Suppressor macrophage (primary cell): ENCODE results near the gene CHIC2.
"Not testable (repeated sequence)": the region's sequence is repeated elsewhere in the genome, so short reads cannot be mapped to it uniquely, and the experiment has no call there.

ENCODE experiments used
- DNase-seq, 4 experiments: peaks; one replicate each; pipeline ENCODE4 v3.0.0-alpha.2; 2020 to 2022
- total RNA-seq, 17 experiments: gene quantifications; one replicate each; lab custom pipeline; 2026; ENCODE audit warnings: mixed read lengths in 6 of 17, inconsistent platforms in 3 of 17; lab: John Stamatoyannopoulos, UW

Gene CHIC2
- 10.8 to 30.0 (median 15.1) reads per million in 17 experiments for total RNA-seq

DNA sequence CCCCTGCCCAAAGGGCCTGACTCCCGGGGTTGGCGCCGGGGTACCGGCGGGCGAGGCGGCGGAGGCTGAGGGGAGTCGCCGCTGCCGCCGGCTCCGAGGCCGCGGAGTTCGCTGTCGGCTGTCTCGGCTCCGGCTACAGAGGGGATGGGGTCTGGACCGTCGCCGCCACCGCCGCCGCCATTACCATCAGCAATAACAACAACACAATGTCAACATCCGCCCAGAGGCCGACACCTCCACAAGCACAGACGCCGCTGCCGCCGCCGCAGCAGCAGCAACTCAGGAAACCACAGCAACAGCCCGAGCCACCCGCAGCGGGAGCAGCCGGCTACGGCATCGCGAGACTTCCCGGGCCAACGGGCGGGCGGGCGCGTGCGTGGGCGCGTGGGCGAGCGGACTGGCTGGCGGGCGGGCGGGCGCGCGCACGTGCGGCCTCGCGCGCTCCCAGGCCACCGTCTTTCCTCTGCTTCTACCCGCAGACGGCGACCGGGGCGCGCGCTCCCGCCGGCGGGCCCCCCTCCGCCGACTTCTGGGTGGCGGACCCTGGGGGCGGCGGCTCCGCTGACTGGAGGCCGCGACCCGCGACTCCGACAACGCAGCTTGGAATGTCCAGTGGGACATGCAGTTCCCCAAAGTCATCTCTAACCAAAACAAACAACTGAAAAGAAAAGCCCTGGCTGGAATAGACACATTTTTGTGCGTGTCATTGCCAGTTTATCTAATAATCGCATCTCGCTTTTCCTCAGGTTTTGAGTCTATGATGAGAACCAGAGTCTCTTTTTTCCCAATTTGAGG lies at the start of gene CHIC2:
Gene CHIC2 (minus strand): TSS at position 289 of the 795 bp plus-strand sequence. CDS start 305 bp downstream, outside the sequence.
- DNase-seq, result peak; percentile 95 to 99 (median 98)

DNA sequence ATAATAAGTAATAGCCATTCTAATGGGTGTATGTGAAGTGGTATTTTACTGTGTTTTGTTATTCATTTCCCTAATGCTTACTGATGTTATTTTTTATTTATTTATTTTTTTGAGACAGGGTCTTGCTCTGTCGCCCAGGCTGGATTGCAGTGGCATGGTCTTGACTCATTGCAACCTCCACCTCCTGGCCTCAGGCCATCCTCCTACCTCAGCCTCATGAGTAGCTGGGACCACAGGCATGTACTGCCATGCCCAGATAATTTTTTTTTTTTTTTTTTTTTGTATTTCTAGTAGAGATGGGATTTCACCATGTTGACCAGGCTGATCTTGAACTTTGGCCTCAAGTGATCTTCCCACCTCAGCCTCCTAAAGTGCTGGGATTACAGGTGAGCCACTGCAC lies 48.8 kb upstream of the CHIC2 start:
- DNase-seq, result not testable (repeated sequence)

DNA sequence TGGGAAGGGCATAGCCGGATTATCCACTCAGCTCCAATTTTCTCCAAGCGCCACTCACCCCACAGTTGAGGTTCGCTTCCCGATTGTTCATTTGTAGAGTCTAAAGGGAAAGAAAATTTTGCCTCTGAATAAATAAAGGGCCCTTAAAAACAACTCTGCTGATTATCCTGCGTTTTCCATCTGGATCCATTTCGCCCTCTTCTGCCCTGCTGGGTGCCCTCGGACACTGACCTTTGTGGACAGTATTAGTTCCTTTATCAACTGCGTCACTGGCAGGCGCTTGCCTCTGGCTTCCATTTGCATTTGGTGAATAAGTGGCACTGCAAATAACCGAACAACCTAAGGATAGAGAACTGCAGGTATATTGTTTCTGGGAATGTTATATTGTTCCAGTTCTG lies 45.6 kb upstream of the CHIC2 start:
- DNase-seq, result peak in 1 of 4 experiments; percentile 21

DNA sequence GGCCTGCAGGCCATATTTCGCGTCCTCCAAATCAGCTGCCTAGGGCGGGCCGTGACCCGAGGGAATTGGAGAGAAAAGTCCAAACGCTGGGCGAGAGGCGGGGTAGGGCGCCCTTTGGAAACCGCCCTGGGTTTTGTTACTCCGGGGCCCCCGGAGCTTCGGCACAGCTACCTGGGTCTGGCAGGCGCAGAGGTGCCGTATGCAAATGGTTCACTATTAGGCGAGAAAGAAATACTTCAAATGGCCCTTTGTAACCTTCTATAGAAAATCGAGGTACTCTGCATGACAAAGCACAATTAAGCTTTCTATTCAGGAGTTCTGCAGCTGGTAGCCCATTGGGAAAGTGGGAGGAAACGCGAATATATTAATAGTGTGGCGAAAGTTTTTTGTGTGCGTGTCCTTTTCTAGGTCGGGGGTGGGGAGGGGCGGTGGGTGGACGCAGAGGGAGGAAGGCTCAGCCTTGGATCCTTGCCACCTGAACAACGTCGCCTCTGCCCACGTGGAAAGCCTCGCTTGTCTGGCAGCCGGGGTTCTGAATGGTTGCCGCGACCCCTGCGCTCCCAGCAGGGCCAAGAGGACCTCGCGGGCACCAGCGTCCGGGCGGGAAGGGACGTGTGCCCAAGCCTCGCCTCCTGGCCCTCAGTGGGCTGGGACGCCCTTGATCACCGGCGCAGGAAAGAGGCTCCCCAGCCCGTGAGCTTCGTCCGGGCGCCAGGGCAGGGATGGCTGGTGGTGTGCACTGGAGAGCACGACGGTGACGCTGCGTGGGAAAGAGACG lies 45.0 kb upstream of the CHIC2 start:
- no peak for DNase-seq

DNA sequence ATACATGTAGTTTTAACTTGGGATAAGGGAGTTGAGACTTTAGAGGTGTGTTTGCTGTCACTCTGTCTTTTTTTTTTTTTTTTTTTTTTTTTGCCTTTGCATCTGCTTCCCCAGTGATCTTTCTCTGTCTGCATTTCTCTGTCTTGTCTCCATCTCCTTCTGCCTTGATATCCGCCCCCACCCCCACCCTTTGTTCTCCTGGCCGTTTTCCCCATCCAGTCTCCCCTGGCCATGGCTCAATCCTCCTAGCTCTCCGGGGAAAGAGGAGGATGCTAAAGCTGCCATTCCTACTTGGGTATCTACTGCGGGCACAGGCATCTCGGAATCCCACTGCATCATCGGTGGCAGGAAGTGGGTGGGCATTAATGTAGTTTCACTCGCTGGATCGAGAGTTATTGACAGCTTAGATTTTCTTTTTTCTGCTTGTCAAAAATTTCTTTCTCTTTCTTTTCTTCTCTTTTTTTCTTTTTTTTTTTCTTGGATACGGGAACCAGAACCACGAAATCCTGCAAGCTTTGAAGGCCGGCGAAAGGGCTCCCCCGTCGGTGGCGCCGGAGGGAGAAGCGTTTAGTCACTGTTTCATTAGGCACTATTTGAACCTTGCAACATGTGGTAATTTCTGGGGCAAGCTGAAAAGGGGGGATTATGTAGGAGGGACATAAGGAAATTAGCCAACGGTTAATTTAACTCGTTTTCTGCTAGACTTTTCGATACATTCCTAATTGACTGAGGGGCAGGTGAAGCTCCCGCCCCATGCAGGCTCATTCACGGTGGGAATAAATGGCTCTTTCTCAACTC lies 43.7 kb upstream of the CHIC2 start:
- peak in 3 of 4 experiments; percentile 49 to 59 (median 54) for DNase-seq

DNA sequence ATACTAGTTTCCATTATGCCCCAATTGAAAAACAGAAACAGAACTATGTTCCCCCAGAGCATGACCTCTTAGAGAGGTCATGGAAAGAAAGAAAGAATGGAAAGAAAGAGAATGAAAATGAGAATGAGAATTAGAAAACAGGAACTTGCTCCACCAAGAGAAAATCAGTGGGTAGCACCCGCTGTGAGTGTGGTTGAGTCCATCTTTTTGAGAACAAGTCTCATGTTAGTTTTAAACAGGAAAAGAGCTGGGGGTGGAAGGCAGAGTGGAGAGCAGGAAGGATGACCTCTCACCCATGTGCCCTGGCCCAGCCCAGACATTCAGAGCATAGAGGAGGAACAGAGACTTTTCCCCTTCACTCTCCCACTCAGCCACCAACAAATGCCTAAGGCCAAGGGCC lies 40.5 kb upstream of the CHIC2 start:
- peak; percentile 76 to 91 (median 87) for DNase-seq

DNA sequence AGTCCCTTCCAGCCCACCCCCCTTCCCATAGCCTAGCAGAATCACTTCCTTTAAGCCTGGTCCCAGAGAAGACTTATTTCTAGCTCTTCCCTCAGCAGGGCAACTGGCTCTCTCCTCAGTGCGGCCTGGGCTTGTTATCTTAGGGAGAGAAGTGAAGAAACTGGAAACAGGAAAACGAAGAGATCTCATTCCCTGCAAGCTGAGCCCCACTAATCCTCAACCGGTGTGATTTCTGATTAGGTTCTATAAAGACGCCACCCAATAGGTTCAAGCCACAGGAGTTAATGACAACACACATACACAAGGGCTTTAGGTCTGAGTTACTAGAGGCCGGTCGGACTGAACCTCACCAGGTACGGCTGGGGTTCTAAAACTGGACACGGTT lies 38.8 kb upstream of the CHIC2 start:
- DNase-seq, result no peak

DNA sequence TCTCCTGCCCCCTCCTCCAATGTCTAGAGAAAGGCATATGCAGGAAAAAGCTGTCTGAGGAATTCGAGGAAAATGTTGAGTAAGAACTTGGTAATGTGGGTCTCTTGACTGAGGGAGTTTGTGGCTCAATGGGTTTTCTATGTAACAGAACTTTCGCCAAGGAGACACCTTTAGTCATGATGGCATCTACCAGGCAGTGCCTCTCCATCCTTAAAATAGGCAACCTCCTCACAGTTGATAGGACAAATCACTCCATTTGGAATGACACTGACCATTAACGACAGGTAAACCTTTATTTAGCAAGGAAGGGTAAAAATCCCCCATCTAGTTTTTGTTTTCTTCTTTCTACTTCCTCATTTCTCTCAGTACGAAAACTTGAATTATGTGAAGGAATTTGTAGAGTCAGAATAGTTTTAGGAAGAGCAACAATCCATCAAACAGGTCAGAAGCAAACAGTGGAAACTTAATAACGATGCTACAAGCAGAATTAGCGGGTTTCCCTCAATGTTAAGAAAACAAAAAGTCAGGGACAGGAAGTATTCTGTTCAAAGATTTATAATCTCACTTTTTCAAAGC lies 38.2 kb upstream of the CHIC2 start:
- DNase-seq, result no peak

DNA sequence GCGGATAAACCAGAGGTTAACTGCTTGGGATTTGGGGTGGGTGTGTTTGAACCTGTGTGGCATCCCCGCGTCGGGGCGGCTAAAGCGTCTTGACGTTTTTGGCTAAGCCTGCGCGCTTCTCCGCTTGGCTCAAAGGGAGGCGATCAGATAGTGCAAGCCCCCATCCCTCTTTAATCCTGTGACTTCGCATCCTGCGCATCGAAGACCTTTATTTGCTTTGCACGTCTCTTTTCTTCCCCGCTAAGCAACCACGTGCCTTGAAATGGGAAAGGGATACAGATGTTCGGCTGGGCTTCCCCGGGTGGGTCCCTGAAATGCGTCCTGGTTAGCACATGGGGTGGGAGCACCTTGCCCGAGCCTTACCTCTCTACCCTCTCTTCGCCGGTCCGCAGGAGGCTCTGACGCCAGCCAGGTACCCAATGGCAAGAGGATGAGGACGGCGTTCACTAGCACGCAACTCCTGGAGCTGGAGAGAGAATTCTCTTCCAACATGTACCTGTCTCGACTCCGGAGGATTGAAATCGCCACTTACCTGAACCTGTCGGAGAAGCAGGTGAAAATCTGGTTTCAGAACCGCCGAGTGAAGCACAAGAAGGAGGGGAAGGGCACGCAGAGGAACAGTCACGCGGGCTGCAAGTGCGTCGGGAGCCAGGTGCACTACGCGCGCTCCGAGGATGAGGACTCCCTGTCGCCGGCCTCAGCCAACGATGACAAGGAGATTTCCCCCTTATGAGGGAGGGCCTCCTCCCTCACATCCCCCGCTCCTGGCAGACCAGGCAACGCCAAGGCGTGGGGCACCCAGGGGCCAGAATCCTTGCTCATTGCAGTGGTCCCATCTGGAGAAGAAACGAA lies 37.0 kb upstream of the CHIC2 start:
- DNase-seq, result no peak

DNA sequence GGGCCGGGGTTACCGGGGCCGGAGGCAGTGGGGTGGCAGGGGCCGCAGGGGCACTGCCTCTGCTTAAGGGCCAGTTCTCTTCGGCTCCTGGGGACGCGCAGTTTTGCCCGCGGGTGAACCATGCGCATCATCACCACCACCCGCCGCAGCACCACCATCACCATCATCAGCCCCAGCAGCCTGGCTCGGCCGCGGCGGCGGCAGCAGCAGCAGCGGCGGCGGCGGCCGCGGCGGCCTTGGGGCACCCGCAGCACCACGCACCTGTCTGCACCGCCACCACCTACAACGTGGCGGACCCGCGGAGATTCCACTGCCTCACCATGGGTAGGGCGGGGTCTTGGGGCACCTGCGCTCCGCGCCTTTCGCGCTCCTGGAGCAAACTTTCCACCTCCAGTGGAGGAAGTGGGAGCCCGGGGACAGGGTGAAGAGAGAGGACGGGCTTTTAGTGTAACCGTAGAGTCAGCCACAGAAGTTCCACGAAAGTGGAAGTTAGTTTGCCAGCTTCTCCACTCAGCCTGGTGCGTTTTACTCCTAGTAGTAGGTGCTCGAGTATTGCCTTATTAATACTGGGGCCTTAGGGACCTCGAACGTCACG lies 36.3 kb upstream of the CHIC2 start:
- DNase-seq, result peak in 2 of 4 experiments; percentile 42 to 56

DNA sequence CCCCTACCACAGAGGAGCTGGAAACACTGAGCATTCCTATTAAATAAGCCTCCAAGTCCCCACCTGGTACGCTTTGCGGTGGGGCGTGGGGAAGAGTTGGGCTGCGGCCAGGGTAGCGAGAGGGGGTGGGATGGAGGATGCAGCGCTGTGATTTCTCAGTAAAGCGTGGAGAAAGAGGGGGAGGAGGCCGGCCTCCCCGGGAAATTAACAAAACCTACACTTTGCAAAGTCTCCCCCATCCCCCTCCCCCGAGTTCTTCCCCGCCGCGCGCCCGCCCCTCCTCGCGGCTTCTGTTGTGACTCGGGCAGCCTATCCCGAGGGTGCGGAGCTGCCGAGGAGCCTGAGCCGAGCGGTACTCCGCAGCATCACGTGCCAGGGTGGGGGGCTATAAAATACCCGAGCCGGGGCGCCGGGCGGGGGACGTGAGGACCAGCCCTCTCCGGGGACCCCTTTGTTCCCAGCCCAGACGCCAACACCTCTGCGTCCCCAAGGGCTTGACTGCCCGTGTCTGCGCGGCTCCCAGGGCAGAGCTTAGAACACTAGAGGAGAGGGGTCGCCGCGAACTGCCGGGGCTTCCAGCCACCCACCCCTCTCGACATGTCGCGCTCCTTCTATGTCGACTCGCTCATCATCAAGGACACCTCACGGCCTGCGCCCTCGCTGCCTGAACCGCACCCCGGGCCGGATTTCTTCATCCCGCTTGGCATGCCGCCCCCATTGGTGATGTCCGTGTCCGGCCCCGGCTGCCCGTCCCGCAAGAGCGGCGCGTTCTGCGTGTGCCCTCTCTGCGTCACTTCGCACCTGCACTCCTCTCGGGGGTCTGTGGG lies 35.6 kb upstream of the CHIC2 start, which contains the start of gene GSX2:
Gene GSX2 (plus strand): TSS at position 416 of the 827 bp plus-strand sequence. CDS start 182 bp downstream, at position 598.
- no peak for DNase-seq

DNA sequence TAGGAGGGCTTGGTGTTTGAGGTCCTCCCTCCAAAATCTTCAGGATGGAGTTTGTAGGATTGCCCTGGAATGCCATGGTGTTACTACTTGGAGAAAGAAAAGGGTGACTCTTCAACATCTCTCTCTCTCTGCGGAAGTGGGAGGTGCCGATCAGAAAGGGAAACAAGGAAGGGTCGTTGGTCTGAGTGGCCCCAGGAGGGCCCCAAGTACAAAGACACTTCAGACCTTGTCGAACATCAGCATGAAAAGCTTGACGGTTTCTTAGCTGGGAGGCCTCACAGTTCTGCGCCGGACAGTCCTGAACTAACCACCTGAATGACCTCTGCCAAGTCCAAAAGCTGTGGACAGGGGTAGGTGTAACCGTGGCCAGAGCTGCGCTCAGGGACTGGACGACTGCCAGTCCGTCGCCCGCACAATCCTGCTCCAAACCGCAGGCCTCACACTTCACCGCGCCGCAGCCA lies 34.9 kb upstream of the CHIC2 start:
- DNase-seq, result no peak

DNA sequence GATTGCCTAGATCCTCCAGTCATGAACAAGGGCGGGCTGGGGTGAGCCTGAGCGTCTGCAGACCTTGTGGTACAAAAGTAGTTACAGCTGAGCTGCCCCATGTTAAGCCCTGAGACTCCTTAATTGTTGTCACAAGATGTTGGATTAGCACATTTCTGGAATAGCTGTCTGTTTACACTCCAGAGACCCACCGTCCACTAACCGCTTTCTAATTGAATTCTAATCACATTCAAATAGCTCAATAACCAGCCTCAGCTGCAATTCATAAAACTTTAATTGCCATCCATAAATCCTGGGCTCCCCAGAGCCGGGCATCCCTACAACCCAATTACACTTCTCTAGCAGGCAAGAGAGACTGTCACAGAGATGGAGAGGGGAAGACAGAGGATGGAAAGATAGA lies 34.0 kb upstream of the CHIC2 start:
- DNase-seq, result no peak

DNA sequence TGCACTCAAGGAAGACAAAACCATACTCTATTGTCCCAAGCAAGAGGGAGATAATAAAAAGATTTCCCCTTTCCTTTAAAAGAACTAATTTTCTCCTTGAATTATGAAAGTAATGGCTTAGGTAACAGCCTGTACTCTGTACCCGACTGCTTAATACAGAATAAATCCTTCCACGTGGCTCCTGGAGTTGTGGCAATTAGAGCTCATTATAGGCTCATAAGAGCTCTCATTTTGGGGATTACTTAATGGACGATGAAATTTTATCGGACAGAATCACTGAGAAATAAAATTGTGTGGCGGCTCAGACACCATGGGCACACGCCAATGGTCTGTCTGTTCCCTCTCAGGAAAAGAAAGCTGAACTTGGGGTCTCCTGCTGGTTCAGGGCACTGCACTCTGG lies 32.7 kb upstream of the CHIC2 start:
- no peak for DNase-seq

DNA sequence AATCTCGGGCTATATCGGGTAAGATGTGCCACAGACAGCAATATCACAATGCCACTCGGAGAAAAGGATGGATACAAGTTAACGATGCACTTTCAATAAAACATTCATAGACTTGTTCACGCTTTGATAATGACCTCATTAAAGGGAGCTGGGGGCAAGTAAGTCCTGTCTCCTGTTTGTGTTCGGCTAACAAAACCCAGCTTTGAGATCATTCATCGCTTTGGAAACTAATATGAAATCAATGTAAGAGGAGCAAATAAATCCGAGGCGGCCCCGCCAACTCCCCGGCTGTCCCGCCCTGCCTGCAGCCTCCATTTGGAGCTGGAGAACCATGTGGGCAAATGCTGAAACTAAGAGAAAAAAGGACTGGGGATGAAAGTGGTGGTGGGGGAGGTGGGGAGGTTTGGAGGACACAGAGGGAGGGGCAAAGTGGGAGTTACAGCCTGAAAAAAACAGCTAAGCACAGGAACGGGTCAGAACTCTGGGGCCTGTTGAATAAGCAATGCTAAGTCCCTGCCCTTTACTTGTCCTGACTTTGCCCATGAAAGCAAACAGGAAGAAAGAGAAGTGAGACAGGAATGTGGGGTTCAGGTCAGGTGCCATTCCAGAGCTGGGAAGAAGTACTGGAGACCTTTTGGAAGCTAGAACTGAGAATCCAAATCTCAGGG lies 32.0 kb upstream of the CHIC2 start:
- DNase-seq, result no peak

DNA sequence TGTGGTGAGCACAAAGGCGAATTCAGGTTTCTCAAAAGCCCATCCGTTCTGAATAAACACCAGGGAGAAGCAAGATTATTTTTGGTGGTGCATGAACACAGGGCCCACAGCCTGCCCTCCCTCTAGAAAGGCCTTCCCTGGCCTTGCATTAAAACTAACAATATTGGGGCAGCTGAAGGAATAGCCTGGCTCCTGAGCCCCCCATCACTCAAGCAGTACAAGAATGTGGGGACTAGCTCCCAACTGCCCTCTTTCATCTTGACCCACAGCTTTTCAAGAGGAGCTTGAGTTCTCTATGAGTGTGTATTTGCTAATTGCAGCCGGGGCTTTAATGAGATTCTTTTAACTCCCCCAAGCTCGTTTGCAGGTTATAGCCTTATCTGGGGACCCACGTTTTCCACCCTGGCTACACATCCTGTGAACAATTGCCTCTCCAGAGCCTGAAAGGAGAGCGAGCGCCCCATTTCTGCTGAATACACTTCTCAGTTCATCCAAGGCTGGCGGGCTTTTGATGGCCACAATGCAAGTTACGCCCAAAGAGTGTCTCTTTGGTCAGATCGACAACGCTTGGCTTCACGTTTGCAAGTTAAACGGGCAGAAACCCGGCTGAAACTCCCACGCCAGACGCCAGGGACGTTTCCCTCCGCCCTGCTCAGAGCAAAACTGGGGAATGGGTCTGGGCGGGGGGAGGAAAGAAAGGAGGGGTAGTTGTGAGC lies 30.9 kb upstream of the CHIC2 start:
- DNase-seq, result no peak

DNA sequence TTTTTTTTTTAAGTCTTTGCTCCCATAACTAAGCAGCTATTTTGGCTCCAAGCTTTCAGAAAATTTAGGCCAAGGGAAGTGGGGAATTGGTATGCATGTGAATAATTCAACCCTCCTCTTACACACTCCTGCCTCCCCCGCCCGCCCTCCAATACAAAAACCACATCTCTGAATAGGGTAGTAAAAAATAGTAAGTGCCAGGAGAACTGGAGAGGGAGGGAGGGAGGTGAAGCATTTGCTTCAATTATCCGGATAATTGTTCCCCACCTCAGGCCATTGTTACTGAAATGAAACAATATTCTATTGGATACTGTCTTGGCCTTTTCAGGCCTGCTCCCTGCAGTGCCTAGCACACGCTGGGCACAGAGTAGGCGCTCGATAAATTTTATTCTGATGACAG lies 30.0 kb upstream of the CHIC2 start:
- no peak for DNase-seq
